GM19455 (cell line): ENCODE measurements around the gene CNDP1.
"Not testable (repeated sequence)": the region's sequence is repeated elsewhere in the genome, so short reads cannot be mapped to it uniquely, and the experiment has no call there.

Experiments used
- ATAC-seq: cut with Tn5 transposase; IDR thresholded peaks from one replicate; pipeline ENCODE4 v1.9.1; 2021; ENCODE audit not compliant: unreplicated experiment

The CNDP1 gene, protein sequence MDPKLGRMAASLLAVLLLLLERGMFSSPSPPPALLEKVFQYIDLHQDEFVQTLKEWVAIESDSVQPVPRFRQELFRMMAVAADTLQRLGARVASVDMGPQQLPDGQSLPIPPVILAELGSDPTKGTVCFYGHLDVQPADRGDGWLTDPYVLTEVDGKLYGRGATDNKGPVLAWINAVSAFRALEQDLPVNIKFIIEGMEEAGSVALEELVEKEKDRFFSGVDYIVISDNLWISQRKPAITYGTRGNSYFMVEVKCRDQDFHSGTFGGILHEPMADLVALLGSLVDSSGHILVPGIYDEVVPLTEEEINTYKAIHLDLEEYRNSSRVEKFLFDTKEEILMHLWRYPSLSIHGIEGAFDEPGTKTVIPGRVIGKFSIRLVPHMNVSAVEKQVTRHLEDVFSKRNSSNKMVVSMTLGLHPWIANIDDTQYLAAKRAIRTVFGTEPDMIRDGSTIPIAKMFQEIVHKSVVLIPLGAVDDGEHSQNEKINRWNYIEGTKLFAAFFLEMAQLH

DNA sequence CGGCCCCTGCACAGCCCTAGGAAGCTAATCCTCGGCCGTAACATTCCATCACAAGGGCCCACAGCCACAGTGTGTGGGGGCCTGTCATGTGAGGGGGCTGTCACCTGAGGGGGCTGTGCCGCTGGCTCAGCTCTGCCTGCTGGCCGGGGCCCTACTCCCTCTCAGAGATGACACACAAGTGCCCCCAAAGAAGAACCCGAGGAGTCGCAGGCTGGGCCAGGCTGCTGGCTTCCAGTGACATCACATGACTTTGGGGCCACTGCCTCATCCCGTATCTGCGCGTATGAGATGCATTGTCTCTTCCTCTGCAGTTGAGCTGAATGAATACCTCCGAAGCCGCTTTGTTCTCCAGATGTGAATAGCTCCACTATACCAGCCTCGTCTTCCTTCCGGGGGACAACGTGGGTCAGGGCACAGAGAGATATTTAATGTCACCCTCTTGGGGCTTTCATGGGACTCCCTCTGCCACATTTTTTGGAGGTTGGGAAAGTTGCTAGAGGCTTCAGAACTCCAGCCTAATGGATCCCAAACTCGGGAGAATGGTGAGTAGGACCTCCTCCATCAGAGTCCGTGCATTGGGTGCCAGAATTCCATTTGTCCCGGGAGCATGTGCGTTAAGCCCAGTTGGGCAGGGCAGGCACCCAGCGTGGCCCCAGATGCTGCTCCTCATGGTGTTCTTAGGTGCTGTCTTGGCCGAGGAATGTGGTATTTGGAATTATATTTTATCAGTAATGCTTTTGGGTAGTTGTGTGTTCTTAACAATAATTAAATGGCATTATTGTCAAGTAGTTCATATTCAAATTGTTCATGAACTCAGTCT, at the start of gene CNDP1:
Gene CNDP1 (plus strand): TSS at position 351 of the 820 bp plus-strand sequence. CDS start 168 bp downstream, at position 519.
- no peak for ATAC-seq

DNA sequence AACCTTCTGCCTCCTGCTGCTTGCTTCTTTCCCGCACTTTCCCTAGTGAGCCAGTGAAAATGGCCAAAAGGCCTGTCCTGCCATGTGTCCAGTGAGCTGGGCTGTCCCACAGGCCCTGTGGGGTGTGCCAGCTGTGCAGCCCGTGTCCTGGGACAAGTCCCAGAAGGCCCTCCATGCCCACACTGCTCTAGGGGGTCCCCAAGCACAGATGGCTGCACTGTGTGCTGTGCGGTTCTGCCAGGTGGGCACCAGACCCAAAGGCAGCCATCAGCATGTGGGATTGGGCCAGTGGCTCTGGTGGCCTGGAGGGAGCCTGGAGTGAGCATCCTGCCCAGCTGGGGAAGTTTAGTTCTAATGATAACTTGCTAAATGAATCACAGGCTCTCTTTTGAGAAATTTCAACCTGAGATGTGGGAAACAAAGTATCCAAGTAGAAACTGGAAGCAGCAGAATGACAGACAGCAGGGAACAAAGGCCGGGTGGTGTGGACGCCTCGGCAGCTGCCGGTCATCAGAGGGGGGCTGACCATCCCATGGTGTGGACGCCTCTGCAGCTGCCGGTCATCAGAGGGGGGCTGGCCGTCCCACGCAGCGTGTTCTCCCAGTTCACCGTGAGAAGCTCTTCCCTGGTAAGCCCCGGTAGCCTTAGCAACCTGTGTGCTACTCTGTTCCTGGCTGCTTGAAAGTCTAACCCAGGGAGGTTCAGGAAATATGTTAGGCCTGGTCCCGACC, 48.0 kb upstream of the CNDP1 start:
- no peak for ATAC-seq

DNA sequence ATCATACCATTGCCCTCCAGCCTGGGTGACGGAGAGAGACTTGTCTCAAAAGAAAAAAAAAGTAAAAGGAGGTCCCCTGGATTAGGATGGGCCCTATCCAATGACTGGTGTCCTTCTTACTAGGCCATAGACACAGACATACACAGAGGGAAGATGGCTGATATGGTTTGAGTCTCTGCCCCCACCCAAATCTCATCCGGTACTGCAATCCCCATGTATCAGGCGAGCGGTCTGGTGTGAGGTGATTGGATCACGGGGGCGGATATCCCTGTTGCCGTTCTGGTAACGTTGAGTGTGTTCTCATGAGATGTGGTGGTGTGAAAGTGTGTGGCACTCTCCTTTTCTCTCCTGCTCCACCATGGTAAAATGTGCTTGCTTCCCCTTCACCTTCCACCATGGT, 45.9 kb upstream of the CNDP1 start:
- ATAC-seq: no peak

DNA sequence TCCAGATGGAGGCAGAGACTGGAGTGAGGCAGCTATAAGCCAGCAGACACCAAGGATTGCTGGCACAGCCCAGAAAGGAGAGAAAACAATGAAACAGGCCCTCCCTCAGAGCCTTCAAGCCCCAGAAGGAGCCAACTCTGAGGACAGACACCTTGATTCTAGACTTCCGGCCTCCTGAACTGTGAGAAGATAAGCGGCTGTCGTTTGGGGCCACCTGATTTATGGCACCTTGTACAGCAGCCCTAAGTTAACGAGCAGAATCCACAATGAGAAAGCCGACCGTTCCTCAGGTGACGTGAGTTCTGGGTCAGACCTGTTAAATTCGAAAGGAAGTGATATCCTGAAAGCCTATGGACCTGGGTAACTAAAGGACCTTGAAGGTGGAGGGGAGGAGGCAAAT, 45.4 kb upstream of the CNDP1 start:
- no peak for ATAC-seq

DNA sequence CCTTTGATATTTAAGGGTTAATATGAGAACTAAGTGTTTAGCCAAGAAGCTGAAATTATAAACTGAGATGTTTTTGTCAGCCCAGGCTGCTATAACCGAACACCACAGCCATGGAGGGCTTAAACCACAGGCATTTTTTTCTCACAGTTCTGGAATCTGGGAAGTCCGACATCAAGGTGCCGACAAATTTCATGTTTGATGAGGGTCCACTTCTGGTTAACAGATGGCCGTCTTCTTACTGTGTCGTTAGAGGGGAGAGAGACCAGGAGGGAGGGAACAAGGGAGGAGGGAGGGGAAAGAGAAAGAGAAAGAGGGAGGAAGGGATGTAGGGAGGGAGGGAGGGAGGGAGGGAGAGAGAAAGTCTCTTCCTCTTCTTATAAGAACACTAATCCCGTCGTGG, 44.6 kb upstream of the CNDP1 start:
- no peak for ATAC-seq

DNA sequence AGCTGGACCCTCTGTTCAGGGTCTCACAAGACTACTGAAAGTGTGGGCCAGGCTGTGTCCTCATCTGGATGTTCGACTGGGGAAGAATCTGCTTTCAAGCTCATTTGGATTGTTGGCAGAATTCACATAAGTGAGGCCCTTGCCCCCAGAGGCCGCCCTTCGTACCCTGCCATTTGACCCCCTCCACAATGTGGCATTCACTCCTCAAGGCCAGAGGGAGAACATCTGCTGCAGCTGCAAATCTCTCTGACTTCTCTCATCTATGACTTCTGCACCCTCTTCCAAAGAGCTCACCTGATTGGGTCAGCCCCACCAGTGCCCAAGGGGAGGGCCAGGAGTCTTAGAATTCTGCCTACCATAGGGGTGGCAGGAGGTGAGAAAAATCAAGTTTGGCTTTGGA, 42.0 kb upstream of the CNDP1 start:
- ATAC-seq: no peak

DNA sequence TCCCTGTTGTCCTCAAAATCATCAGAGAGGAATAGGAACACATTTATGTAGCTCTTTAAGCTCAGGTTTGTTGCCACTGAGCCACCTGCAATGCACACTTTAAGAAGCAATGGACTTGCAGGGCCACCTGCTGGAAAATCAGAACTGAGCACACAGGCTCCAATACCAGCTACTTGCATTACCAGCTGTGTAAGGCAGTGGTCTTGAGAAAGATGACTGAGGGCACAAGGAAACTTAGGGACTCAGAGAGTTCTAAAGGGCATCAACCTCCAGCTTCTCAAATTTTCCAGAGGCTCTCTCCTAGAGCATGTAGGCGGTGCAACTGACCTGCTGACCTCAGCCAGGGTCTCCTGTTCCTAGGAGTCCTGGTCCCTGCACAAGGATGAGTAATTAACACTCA, 40.6 kb upstream of the CNDP1 start:
- ATAC-seq: no peak

DNA sequence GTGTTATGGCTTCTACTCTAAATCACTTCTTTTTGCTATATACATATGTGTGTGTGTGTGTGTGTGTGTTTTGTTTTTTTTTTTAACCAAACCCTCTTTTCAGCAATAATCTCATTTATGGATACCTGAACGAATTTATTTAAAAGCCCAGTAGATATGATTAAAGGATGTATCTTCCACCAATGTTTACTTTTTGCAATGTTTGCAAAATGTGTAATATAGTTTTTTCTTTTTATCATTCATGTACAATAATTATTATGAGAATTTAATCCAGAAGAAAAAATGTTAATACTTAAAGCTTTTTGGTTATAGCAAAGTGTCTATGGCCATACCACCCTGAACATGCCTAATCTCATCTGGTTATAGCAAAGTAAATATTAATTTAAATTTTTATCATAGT, 39.8 kb upstream of the CNDP1 start:
- no peak for ATAC-seq

DNA sequence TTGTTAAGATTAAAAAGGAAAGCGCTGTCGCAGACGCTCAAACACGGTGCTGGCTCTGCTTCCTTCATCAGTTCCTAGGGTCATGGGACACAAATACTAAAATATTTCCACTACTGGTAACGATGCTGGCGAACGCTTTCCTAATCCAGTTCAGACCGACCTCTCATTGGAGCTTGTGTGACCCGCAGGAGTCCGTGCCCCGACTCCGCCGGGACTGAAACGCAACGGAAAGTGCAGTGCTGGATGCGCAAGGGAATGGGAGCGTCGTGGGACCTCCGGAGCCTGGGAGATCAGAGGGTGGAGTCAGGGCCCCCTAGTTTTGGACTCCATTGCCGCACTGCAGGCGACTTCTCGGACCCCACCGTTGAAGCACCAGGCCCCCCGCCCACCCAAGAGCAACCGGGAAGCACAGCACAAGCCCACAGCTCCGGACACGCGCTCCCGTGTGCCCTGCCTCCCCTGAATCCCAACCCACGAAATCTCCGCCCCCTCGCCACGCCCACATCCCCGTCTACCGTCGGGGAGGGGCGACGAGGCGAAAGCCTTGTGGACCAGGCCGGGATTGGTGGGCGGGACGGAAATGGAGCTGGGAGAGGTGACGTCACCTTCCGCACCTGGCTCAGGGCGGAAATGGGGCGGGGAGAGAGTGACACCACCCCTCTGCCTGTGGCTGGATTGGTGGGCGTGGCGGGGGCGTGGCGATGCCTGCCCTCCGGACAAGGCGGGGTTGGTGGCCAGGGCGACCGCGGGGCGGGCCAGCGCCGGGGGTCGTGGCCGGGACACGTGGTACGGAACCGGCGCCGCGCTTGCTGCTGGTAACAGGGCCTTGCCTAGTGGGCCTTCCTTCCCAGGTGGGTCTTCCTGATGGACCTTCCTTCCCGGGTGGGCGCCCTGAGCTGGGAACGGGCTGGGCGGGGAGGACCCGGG, 38.5 kb upstream of the CNDP1 start, which contains the start of gene CNDP2:
Gene CNDP2 (plus strand): TSS at position 783 of the 927 bp plus-strand sequence. CDS start 3,611 bp downstream, outside the sequence.
- peak; percentile 72 for ATAC-seq

DNA sequence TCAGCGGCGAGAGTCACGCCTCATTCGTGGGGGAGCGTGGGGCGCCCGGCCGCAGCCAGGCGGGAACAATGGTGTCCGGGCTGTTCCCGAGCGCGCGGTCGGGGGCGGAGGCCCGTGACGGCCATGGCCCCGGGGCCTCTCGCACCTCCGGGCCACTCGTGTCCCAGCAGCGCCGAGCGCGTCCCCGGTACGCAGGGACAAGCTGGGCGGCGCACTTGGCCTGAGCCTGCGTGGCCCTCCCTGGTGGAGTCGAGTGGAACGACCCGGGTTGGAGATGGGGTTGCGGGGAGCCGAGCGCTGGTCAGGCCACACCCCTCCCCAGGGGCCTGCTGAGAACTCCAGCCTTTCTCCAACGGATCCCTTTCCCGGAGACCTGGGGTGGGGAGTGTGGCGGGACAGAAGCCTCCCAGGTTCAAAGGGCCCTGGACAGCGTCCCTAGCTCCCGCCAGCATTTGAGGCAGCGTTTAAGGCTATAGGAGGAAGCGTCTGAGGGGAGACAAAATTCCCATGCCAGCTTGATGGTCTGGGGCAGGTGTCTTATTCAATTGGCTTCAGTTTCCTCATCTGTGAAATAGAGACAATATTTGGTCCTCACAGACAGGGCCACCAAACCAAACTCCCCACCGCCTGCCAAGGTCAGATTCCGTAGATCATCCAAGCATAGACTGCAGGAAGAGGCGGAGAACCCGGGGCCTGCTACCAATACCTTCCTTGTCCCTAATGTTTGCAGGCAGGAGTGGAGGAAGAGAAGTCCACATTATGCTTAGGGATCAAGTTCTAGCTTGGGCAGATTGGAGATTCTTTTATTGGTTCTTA, 37.6 kb upstream of the CNDP1 start:
- peak; percentile 32 for ATAC-seq

DNA sequence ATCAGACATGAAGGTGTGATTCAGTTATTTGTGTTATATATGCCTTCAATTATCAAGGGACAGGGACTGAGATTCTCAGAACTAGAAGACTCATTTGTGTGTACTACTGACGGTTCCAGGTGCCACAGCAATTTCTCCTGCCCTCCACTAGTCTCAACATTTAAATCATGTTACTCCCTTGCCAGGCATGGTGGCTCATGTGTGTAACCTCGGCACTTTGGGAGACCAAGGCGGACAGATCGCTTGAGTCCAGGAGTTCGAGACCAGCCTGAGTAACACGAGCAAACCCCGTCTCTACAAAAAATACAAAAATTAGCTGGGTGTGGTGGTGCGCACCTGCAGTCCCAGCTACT, 37.0 kb upstream of the CNDP1 start:
- ATAC-seq: no peak

DNA sequence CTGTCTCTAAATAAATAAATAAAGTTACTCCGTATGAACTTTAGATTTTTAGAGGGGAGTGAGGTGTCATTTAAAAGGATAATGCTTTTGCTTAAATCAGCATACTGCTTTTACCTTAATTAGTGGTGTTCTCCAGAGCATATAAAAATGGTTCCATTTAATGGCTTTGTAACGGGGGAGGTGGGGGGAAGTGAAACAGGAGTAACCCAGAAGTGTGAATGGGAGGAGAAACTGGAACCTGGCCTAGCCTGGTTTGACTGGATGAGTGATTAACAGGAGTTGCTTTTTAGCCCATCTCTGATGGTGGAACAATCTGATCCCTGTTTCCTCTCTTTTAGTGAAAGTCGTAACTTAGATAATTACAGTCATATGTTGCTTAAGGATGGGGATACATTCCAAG, 36.5 kb upstream of the CNDP1 start:
- ATAC-seq: no peak

DNA sequence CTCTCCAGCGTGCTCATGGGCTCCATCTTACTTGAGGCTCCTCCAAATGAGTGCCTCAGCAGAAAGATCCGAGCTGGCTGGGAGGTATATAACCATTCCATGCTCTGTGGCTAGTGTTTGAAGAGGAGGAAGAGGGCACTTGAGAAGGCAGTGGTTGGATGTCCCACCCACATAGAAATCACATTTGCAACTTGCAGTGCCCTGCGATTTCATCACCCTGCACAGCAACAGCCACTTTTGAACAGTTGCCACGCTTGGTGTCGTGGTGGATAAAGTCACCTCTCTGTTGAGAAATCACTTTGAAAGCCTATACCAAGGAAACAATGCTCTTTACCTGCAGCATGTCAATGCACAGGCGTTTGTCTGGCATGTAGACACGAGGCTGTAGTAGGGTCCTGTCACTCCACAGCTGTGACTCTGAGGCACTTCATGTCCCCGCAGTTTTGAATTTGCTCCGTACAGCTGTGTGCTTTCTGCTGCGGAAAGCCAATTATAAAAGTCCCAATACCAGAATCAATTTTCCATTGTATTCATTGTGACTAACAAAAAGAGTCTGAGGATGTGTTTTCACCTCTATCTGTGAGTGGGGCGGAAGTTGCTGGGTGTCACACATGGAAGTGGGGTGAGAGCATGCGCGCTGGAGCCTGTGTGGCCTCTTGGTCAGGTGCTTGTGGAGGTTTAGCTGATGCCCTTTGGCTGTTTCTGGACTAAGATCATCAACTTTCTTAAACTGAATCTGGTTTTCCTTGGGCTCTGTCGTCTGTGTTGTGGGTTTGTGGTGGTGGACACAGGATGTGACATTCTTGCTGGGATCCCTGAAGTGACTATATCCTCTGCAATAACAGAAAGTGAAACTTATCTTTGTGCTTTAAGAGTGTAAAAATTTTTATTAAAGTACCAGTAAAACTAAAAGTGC, 35.3 kb upstream of the CNDP1 start:
- peak; percentile 33 for ATAC-seq

DNA sequence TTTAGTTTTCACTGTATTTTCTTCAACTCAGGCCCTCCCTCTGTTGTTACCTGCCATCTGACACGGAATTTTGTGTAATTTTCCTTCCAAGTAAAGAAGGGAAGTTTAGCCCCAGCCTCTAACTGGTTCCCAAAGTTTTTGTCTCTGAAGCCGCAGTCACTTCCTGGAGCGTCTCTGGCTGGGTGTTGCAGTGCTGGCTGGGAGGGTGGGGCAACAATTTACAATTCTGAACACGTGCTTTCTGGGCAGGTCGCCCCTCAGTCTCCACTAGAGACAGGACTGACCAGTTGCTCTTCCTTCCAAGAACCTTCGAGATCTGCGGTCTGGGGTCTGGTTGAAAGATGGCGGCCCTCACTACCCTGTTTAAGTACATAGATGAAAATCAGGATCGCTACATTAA, 34.7 kb upstream of the CNDP1 start:
- ATAC-seq: peak; percentile 44

DNA sequence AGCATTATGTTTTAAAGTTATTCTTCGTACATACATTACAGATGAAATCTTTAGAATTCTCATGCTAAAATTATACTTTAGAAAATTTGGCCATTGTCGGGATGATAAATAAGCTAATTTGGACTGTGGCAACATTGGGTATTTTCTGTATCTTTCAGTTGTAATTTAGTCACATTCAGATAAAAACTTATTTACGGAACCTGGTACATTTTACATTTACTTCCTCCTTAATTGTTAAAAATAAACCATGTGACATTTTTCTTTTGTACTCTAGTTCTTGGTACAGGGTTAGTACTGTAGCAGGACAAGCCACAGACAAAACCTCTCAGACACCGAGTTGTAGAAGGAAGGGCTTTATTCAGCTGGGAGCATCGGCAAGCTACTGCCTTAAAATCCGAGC, 33.9 kb upstream of the CNDP1 start:
- no peak for ATAC-seq

DNA sequence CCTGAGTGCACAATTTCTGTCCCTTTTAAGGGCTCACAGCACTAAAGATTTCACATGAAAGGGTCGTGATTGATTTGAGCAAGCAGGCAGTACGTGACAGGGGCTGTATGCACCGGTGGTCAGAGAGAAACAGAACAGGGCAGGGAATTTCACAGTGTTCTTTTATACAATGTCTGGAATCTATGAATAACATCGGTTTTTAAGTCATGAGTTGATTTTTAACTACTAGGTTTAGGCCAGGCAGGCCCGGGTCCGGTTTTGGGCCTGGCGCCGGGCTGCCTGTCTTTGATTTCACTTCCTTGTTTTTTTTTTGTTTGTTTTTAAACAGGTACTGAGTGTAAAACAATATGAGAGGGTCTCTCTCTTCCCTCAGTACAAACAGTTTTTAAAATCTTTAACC, 33.5 kb upstream of the CNDP1 start:
- not testable (repeated sequence) for ATAC-seq

DNA sequence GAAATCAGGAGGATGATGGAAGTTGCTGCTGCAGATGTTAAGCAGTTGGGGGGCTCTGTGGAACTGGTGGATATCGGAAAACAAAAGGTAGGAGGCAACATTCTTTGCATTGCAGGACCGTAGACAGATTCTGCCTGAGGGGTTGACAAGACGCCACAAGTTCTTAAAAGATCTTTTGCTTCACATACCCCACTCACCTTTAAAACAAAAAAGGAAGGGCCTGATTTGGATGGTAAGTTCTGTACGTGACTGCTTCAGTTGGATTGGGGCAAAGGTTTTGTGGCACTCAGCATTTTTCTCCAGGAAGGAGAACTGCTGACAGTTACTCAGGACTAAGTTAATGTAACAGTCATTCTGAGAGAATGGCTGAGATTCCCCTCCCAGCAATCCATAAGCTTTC, 32.9 kb upstream of the CNDP1 start:
- ATAC-seq: no peak

DNA sequence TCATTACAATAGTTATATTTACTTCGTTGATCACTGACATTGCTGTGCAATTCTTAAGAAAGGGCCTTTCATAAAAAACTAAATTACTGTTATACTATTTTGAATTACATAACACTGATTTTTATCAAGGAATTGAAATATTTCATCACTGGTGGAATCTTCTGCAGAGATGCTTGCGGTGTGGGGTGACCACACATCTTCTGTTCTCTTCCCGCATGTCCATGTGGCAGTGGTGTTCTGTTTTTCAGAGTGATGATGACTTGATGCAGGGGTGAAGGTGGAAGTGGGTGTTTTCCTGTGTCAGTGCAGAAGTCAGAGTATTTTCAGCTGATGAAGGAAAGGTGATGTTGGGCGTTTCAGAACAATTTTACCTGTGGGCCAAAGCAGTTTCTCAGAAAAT, 31.2 kb upstream of the CNDP1 start:
- no peak for ATAC-seq
